Kasumi-1 (cell line): ENCODE data around the gene SND1.

ENCODE experiments used
- DNase-seq, 2 experiments: peaks; one replicate each; lab custom pipeline; 2025; lab: John Stamatoyannopoulos, UW

SND1 gene

DNA sequence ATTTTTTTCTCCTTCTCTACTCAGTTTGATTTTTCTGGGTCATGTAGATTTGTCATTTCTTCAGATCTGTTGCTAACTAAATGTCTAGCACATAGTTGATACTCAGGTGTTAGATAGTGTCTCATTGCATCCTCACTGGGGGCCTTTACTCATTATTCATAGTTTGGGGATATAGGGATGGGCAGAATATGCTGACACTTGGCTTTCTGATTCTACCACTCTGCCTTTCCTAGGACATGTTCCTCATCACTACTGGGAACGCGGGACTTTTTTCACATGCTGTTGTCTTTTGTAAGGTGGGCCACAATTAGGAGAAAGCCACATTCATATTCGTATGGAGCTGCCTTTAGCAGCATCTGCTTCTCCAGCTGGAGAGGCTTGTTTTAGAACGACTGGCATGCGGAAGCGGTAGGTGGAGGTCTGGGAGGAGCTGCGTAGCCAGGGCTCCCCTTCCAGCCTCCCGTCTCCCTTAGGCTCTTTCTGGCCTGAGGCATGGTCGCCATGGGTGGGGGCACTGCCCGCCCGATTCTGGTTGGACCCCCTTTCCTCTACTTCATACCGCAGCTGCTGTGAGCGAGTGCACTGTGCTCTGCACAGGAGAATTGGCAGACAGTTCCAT is 78.8 kb downstream of the SND1 start:
- DNase-seq: no peak

DNA sequence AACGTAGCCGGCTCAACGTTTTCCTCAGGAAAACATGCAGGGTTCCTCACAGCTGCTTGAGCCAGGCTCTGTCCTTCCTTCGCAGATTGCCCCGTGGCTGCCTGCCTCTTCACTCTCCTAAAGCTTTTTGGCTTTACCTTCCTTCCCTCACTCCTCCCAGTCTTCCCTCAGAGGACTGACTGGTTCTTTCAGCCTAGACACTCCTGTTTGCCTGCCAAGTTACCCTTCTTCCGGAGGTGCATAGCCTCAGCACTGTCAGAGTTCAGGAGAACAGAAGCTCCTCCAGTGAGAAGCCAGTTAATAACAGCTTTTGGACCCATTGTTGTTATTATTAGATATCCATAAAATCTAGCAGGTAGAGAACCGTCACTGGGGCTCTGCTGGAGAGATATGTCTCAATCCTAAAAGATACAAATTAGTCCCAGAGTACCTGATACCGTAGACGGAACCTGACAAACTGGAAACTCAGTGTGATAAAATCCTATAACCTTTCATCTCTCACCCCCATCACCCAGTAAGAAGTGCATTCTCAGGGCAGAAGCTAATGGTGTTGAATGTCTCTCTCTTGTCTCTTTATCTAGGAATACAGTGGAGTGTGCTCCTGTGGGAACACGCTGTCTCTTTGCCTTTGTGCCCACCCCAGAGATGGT is 79.6 kb downstream of the SND1 start:
- no peak for DNase-seq

DNA sequence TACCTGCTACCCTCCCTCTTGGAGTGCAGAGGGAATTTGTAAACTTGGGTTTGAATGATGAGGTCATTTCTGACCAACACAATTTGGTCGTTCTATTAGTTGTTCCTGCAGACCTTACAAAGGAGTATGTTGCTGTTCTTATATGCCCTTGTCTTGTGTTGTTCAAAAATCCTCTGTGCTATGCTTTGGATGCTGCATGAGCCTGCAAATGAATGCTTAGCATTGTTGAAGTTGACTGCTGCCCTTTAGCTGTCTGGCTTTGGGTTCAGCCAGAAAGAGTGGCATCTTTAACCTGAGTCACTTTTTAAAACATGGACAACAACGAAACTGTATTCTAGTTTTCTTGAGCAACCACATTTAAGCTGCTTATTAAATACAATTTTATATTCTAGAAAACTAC is 80.3 kb downstream of the SND1 start:
- DNase-seq: no peak

DNA sequence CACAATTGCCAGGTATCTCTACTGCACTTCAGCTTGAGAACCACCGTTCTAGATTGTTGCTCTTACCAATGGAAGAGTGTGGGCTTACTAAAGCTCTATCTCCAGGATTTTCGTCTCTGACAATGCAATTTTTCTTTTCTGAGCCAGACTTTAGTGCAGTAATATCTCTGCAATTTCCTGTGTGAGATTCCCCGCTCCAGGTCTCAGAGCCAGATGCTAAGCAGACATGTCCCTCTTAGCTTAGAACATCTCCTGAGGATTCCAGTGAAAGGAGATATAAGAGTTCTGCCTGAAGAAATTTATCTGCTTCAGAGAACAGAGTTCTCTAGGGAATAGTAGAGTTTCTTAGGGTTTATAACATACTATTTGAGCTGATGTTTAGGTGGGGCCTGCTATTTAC is 82.0 kb downstream of the SND1 start:
- DNase-seq: no peak

DNA sequence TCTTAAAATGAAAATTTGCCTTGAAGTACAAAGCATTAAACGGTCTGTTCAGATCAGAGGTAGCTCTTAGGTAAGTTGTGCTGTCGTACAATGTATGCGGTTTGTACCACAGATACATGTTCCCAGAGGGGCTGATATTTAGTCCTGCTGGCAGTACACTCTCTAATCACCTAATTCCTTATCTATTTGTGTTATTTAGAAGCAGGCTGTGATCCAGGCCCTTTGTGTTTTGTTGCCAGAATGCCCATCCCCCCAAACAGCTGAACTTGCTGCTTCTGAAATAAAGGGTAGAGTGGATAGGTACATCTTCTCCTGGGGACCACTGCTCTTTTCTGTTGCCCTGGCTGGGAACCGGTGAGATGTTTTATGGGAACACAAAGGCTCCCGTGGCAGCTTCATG is 84.5 kb downstream of the SND1 start:
- no peak for DNase-seq

DNA sequence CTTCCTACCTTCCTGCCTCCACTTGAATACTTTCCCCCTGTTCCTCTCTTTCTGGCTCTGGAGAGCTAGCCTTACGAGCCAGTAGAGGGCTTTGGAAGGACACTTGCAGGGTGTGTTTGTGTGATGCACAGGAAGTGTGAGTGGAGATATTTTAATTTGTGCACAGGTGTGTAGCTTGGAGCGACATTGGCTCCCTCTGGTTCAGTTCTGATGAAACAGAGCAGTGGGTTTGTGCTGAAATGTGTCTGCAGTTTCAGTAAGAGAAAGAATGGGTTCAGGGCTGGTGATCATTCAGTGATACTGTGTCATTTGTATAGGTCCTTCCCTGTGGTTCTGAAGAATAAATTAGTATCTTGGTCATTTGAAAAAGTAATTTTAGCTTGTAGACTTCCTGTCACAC is 86.9 kb downstream of the SND1 start:
- no peak for DNase-seq

DNA sequence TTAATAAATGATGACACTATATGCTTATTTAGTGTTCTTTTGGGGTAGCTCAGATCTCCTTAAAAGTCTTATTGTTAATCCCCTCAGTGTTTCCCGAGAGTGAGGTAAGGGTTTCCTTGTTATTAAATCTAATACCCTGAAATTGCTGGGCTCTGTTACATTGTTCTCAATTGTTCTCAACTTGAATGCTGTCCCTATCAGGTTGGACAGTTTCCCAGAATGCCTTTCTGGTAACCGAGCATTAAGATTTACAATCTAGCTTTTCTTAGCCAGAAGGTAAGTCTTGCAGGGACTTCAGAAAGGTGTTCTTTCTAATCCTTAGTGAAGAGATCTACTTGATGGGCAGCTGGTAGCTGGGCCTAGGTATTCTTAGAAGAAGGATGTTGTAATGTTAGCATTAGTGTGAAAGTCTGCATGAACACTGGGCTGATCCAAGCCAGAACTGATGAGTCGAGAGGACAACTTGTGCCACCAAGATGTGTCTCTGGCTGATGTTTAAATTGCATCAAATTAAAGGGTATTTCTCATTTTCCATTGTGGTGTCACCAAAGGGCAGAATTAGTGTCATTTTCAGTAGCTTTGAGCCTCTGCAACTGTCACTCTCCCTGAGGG is 89.9 kb downstream of the SND1 start:
- no peak for DNase-seq

DNA sequence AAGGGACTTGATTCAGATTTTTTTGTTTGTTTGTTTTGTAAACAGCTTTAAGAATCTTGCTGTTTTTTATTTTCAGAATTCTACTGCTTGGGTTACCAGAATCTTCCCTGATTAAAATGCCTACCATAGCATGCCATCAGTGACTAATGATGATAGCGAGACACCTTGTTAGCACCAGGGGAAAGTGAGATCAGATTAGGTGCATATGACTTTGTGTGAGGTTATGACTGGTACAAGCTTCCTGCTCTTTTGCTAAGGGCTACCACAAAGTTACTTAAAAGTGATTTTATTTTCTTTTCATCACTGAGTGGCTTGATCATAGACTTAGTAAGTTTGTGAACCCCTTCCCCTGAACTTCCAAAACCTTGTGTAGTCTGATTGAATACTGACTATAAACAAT is 93.5 kb downstream of the SND1 start:
- no peak for DNase-seq

DNA sequence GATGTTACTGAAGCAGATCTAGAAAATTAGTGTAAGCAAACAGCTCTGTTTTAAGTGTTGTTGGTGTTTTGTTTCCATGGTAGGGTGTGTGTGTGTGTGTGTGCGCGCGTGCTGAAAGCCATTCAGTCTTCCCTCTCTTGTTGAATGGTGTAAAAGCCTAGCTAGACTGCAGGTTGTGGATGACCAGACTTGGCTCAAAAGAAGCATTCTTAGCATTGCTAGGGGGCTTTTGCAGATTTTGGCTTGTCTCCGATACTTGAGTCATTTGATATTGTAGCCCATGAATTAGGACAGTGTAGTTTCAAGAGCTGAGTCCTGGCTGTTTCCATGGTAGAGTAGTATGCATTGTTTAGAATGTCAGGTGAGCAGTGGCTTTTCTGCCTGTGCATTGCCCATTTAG is 99.1 kb downstream of the SND1 start:
- DNase-seq: no peak

DNA sequence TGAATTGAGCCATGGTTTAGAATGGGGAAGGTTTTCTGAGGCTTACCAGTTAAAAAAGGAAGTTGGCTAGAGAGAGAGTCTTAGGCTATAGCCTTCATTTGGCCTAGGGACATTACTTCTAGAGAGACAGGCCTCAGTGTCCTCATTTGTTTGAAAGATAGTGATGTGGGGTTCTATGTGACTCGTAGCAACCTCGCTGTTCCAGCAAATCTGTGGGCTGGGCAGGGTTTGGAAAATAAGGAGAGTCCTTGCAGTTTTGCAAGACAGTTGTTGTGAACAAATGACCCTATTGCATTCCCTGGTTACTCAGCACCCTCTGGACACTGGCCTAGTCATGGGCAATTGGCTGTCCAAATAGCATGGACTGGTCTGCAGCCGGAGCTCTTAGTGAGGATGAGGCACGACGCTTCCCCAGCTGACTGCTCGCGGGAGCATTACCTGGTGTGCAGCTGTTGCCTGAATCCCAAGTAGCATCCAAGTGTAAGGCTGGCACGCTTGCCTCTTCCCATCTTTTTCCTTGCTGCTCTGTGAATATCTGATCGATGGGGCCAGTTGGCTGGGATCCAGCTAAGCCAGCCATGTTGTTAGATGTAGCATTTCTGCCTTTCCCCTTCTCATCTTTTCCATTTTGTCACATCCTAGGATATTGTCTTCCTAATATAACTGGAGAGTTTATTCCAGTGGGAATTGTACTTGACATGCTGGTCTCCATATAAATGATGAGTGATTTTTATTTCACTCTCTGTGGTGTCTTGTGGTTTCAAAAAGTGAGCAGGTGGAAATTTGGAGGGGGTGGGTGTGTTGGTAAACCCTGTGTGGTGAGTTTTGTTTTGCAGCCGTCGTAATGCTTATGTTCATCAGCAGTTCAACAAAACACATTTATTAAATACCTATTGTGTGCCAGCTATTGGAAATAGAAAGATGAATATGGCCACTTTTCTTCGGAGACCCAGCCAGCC is 99.8 kb downstream of the SND1 start:
- peak; percentile 72 to 80 for DNase-seq

DNA sequence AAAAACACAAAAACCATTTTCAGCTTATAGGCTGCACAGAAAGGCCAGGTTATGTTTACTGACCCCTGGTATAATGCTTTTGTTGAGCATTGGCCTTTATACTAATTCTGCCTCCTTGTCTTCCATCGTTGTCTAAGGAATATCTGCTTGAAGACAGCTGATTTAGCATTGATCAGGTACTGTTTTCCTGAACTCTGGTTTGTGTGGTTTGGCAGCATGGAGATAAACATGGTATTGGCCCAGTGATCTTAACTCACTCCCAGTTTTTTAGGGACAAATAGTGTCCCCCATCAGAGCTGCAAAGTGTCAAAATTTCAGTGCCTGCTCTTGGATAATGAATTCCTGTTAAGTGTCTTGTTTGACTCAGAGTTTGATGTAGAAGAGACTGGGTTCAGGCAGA is 100.8 kb downstream of the SND1 start:
- DNase-seq: no peak

DNA sequence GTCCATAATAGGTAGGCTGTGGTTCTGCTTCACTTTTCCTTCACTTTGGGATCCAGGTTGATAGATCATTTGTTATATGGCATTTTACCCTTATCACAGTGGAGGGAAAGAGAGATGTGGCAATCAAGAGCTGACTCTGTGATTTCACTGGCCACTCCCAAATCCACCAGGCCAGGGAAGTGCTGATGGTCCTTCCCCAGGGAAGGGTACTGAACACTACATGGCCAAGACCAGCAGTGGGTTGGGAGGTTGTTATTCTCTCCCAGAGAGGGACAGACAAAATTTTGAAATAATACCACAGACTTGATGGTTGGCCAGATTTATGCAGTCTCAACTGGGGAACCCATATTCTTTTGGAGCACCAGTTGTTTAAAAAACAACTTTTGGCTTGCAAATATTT is 102.5 kb downstream of the SND1 start:
- no peak for DNase-seq

DNA sequence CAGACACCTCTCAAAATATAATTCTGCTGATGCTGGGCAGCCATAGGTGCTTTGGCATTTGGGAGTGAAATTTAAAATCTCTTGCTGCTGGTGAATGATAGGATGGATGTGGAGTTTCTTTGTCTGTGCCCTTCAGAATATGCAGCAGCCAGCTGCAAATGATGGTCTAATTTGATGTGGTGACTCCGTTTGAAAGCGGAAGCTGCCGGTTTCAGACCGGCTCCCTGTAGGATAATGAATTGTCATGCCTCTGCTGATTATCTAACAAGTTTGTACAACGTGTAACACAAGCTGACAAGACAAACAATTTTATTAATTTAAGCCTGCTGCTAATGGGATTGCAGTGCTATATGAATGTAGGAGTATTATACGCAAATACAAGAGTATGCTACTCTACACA is 103.5 kb downstream of the SND1 start:
- no peak for DNase-seq

DNA sequence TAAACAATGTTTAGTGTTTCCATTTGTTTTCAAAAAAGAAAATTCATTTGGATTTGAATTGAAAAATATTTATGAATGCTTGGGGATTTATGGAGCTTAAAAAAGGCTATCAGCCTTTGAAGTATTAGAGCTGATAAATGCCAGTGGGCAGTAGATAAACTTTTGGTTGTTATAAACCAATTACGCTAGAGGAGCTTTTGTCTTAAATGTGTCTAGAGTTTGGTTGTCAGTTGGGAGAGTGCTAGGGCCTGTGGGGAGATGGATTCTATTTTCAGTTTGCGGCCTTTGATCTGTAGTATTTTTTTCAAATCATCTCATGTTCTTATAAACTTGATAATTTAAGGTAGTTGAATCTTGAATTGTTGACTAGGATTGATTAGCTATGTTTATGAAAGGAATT is 104.0 kb downstream of the SND1 start:
- DNase-seq: no peak

DNA sequence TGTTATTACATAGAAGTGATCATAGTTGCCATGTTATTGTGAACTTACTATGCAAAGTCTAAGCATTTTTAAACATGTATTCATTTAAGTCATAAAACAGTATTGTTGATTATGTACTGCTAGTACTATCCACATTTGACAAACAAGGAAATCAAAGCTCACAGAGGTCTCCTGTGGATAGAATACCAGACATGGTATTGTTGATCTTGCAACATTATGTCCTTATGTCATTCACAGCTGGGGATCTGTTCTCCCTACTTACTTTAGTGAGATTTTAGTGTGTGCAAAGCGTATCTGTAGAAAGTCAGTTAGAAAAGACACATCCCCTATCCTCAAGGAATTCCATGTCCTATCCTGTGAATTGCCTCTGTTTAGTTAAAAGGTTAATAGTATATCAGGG is 106.1 kb downstream of the SND1 start:
- DNase-seq: no peak

DNA sequence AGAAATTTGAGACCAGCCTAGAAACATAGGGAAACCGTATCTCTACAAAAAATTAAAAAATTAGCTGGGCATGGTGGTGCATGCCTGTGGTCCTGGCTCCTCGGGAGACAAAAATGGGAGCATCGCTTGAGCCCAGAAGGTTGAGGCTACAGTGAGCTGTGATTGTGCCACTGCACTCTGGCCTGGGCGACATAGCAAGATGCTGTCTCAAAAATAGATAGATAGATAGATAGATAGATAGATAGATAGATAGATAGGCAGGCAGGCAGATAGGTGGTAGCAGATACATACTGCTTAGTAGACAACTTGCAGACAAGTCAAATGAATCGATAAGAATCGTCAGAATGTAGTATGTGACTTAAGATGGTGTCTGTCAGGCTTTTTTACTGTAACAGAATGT is 106.9 kb downstream of the SND1 start:
- no peak for DNase-seq

DNA sequence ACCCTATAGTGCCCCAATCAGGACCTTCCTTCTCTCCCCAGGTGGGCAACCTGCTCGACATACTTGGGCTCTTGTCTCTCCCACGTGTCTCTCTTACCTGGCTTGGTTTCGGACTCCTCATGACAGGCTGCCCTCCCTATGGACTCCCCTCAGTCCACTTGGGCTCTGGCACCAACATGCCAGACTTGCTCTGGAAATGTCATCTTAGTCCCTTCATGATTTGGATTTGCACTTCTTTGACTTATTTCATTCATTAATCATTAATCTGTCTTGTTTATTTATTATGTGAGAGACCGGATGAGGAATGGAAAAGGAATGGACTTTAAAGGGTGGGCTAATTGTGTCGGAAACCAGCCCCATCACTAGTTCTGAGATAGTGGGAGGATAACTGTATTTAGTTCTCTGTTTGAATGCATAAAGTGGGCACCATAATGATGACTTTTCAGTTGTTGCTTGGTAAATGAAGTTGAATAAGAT is 108.0 kb downstream of the SND1 start:
- DNase-seq: no peak

DNA sequence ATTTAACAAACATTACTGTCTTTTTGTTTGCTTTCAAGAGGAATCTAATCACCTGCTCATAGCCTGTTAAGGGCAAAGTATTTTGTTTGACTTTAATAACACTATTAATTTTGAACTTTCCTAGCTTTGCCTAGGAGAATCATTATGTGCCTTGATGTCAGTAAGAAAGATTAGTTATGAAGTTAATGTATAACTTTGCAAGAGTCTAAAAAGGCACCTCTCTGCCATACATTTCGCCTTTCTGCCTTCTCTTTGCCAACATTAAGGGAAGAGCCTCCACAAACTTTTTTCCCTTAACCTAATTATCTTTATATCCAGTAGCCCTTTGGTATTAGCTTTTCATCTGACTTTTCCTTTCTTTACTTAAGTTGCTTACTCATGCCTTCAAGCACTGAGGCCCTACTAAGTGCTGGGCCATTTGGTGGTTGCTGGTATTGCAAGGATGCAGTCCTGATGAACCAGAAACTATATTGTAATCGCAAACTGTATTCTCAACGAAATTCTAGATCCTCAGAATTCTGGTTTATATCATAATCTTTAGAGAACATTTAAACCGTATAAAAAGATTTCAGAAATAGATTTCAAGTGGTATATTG is 108.5 kb downstream of the SND1 start:
- DNase-seq: no peak

DNA sequence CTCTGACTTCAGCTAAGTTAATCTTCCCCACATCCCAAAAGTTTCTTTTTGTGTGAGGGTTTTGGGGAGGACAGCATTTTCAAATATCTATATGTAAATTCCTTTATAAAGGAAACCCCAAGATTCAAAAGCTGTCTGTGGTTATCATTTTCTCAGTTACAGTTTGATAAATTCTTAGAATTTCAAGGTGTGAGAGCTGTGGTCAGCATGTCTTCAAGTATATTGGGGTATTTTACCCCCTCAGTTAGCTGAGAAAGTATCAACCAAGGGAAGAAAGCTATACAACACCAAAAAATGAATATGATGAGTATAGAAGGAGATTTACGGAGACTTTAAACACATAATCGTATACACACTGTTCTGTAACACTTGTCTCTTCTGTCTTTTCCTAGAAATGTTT is 109.2 kb downstream of the SND1 start:
- no peak for DNase-seq

DNA sequence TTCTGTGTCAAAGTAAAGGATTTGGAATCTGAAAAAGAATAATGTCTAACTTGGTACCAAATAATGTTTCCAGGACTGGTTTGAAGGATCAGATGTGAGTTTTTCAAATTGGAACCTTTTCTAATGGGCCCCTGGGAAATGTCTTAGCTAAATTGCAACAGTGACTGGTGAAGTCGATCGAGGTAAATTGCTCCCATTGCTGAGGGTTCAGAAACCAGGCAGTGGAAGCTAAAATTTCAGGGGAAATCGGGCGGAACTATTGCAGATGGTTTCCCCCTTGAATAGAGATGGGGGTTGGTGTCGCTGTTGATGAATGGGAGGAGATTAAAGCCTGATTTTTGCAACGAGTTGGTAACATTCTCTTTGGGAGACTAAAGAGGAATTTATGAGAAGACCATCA is 112.7 kb downstream of the SND1 start:
- DNase-seq: no peak

DNA sequence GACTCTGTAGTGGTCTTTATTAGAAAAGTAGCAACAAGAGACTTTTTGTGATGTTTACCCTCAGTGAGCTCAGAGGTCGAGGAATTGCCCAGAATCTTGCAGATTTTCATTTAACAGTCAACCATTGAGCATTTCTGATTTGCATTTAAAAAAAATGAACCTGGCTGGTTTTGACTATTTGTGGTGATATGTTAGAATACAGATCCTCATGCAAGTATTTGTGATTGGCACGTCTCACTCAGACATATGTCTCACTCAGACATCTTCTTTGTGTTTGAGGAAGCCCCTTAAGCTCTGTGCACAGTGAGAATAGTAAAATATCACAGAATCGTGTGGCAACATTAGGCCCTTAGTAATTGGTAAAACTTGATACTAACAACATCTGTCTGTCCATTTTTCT is 113.2 kb downstream of the SND1 start:
- no peak for DNase-seq

DNA sequence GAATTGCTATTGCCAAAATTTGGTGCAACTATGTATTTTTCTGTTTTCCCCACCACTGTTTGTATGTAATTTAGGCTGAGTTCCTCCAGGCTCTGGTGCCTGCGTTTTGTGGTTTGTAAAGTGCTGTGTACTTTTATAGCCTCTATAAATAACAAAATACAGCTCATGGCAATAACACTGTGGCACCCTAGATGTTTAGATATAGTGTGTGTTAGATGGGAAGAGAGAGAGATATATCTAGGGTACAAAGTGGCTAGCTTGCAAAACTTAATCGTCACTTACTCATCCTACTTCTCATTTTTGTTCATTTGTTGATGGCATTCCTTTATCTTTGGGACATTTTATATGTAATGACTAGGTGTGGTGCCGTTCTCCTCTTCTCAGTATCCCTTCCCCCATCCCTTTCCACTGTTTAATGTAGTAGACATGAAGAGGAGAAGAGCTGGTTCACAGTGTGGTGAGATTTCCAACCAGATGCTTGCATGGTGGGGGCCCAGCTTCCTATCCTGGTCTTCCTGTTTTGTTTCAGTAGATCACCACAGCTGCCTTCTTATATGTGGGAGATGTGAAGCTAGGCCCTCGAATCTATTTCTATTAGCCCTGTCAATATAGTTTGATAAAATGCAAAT is 115.0 kb downstream of the SND1 start:
- peak; percentile 77 to 79 for DNase-seq
